H1 (cell line): ENCODE results near the gene KIAA1671. TPM values are rescaled to one million over a fixed set of nuclear protein-coding genes. Genes with fewer than 3 reads are reported as not detected.

Experiments
- CTCF ChIA-PET: fragments of 300-600 bp; sonication (Branson Sonifier 250); formaldehyde crosslinking; loops from one replicate; lab custom pipeline; 2021; ENCODE audit not compliant: partially characterized antibody; lab: Charles Lee
- POLR2A ChIA-PET: fragments of 300-600 bp; sonication (Branson Sonifier 250); formaldehyde crosslinking; loops from one replicate; lab custom pipeline; 2021; ENCODE audit warnings: inconsistent platforms; ENCODE audit not compliant: partially characterized antibody; lab: Charles Lee
- DNase-seq, 2 experiments: peaks; one replicate each; pipeline versions ENCODE4 v3.0.0 to v3.0.0-alpha.2; 2010 to 2022; ENCODE audit warnings: low spot score in 2 of 2, low read depth in 1 of 2, mixed read lengths in 1 of 2
- FAIRE-seq: peaks from 2 replicates; lab custom pipeline; 2011; peaks lifted over from hg19 to GRCh38; lab: Jason Lieb, UNC
- H2AFZ ChIP-seq: 2 replicates; pipeline ENCODE4 v1.8.1; 2012; ENCODE audit warnings: low read length, inconsistent platforms
- H2AK5ac ChIP-seq: 2 replicates; pipeline ENCODE4 v1.6.1; 2013; ENCODE audit warnings: low read depth, low read length
- H2BK120ac ChIP-seq: replicated peaks from 2 replicates; pipeline ENCODE3; 2013; ENCODE audit warnings: low read depth, low read length, inconsistent platforms
- H2BK12ac ChIP-seq: 2 replicates; pipeline ENCODE4 v1.6.1; 2013; ENCODE audit warnings: low read depth, low read length
- H2BK15ac ChIP-seq: 2 replicates; pipeline ENCODE4 v1.6.1; 2013; ENCODE audit warnings: low read length
- H2BK20ac ChIP-seq: 2 replicates; pipeline ENCODE4 v1.6.1; 2013; ENCODE audit warnings: low read length
- H2BK5ac ChIP-seq: 2 replicates; pipeline ENCODE4 v1.6.1; 2013; ENCODE audit warnings: low read depth, low read length
- H3K14ac ChIP-seq: 2 replicates; pipeline ENCODE4 v1.6.1; 2013; ENCODE audit warnings: inconsistent platforms; ENCODE audit not compliant: insufficient read length
- H3K18ac ChIP-seq: 2 replicates; pipeline ENCODE4 v1.6.1; 2013; ENCODE audit warnings: low read length; ENCODE audit errors: extremely low read depth
- H3K23ac ChIP-seq: 2 replicates; pipeline ENCODE4 v1.6.1; 2013; ENCODE audit warnings: inconsistent platforms; ENCODE audit not compliant: insufficient read length
- H3K23me2 ChIP-seq: 2 replicates; pipeline ENCODE4 v1.6.1; 2013; ENCODE audit warnings: low read depth, low read length
- H3K27ac ChIP-seq: 2 replicates; pipeline ENCODE4 v1.6.1; 2011; ENCODE audit warnings: low read depth, low read length, inconsistent platforms
- H3K27me3 ChIP-seq, 4 experiments: replicated peaks in 1 of 4; 1 replicate in 1 of 4; 2 replicates in 3 of 4; pipeline versions ENCODE4 v1.6.1 to v1.8.1; 2011 to 2013; ENCODE audit warnings: low read length in 3 of 4, mild to moderate bottlenecking in 3 of 4, inconsistent platforms in 2 of 4, mixed read lengths in 2 of 4, moderate library complexity in 1 of 4; ENCODE audit not compliant: control insufficient read depth in 3 of 4, insufficient read depth in 3 of 4; ENCODE audit errors: extremely low read depth in 1 of 4
- H3K36me3 ChIP-seq, 4 experiments: 2 replicates each; pipeline versions ENCODE4 v1.6.1 to v1.8.1; 2011 to 2013; ENCODE audit warnings: mild to moderate bottlenecking in 4 of 4, low read length in 3 of 4, moderate library complexity in 2 of 4, control low read depth in 1 of 4, inconsistent platforms in 1 of 4; ENCODE audit not compliant: insufficient read depth in 4 of 4, control insufficient read depth in 2 of 4
- H3K4ac ChIP-seq: replicated peaks from 2 replicates; pipeline ENCODE3; 2013; ENCODE audit warnings: low read length, low read depth, mixed read lengths, inconsistent platforms; ENCODE audit not compliant: insufficient read length
- H3K4me1 ChIP-seq, 4 experiments: replicated peaks in 1 of 4; 1 replicate in 1 of 4; 2 replicates in 3 of 4; pipeline versions ENCODE4 v1.6.1 to v1.8.1; 2011 to 2013; ENCODE audit warnings: low read length in 3 of 4, inconsistent platforms in 2 of 4, mixed read lengths in 1 of 4; ENCODE audit not compliant: insufficient read depth in 4 of 4, control insufficient read depth in 3 of 4
- H3K4me2 ChIP-seq, 2 experiments: 2 replicates each; pipeline versions ENCODE4 v1.6.1 to v1.8.1; 2011 to 2013; ENCODE audit warnings: low read depth in 2 of 2, low read length in 2 of 2, control low read depth in 1 of 2, inconsistent platforms in 1 of 2, mild to moderate bottlenecking in 1 of 2; ENCODE audit not compliant: insufficient read depth in 1 of 2
- H3K4me3 ChIP-seq, 4 experiments: fragments of 200-600, 300-600 bp in 1 of 4; sonication (generic), shearing (Covaris generic), sonication (Bioruptor Twin) in 1 of 4; 2 replicates each; pipeline versions ENCODE4 v1.5.1 to v1.8.1; 2011 to 2016; ENCODE audit warnings: low read length in 4 of 4, low read depth in 3 of 4, control low read depth in 2 of 4, inconsistent platforms in 2 of 4, mild to moderate bottlenecking in 2 of 4, mixed read lengths in 1 of 4, moderate library complexity in 1 of 4; ENCODE audit not compliant: insufficient read depth in 2 of 4; ENCODE audit errors: extremely low read depth in 1 of 4
- H3K56ac ChIP-seq: replicated peaks from 2 replicates; pipeline ENCODE3; 2013; ENCODE audit warnings: low read depth, mild to moderate bottlenecking, mixed read lengths, low read length, inconsistent platforms; ENCODE audit not compliant: insufficient read length
- H3K79me1 ChIP-seq: 2 replicates; pipeline ENCODE4 v1.6.1; 2013; ENCODE audit warnings: low read depth, low read length, control low read depth
- H3K79me2 ChIP-seq, 2 experiments: 2 replicates each; pipeline versions ENCODE4 v1.6.1 to v1.8.1; 2012 to 2013; ENCODE audit warnings: low read length in 2 of 2, mild to moderate bottlenecking in 2 of 2, inconsistent platforms in 1 of 2; ENCODE audit not compliant: insufficient read depth in 2 of 2, control insufficient read depth in 1 of 2
- H3K9ac ChIP-seq, 4 experiments: replicated peaks in 1 of 4; 1 replicate in 1 of 4; 2 replicates in 3 of 4; pipeline versions ENCODE4 v1.6.1 to v1.8.1; 2011 to 2013; ENCODE audit warnings: low read depth in 3 of 4, low read length in 3 of 4, control low read depth in 2 of 4, mild to moderate bottlenecking in 2 of 4, moderate library complexity in 2 of 4, inconsistent platforms in 1 of 4; ENCODE audit errors: extremely low read depth in 1 of 4
- H3K9me3 ChIP-seq, 2 experiments: 2 replicates each; pipeline versions ENCODE4 v1.6.1 to v1.8.1; 2012 to 2013; ENCODE audit warnings: mild to moderate bottlenecking in 2 of 2, moderate library complexity in 2 of 2, control low read depth in 1 of 2, inconsistent platforms in 1 of 2, low read depth in 1 of 2, low read length in 1 of 2, mixed read lengths in 1 of 2; ENCODE audit not compliant: insufficient read depth in 2 of 2
- H4K20me1 ChIP-seq, 2 experiments: replicated peaks in 1 of 2; 2 replicates each; pipeline versions ENCODE3 to v1.8.1; 2011 to 2013; ENCODE audit warnings: inconsistent platforms in 2 of 2, low read length in 2 of 2, mild to moderate bottlenecking in 1 of 2; ENCODE audit not compliant: insufficient read depth in 2 of 2, control insufficient read depth in 1 of 2
- H4K5ac ChIP-seq: 2 replicates; pipeline ENCODE4 v1.6.1; 2013; ENCODE audit warnings: low read length, low read depth, mixed read lengths, inconsistent platforms; ENCODE audit not compliant: insufficient read length
- H4K8ac ChIP-seq: 2 replicates; pipeline ENCODE4 v1.8.0; 2013; ENCODE audit warnings: mild to moderate bottlenecking, moderate library complexity, low read length, inconsistent platforms; ENCODE audit not compliant: insufficient read depth; ENCODE audit errors: extremely low read depth
- H4K91ac ChIP-seq: replicated peaks from 2 replicates; pipeline ENCODE3; 2013; ENCODE audit warnings: low read length, mixed read lengths, inconsistent platforms; ENCODE audit not compliant: insufficient read length
- POU5F1 ChIP-seq: IDR thresholded peaks from 2 replicates; pipeline ENCODE4 v1.6.1; 2011; ENCODE audit warnings: low read depth, mild to moderate bottlenecking, low read length, moderate library complexity
- SRF ChIP-seq: IDR thresholded peaks from 2 replicates; pipeline ENCODE4 v1.6.1; 2011; ENCODE audit warnings: mild to moderate bottlenecking, low read depth, low read length, moderate library complexity
- TBP ChIP-seq: IDR thresholded peaks from 2 replicates; pipeline ENCODE4 v1.6.1; 2011; ENCODE audit warnings: low read depth, low read length, improper control_type of control experiment
- ZNF274 ChIP-seq: IDR thresholded peaks from 2 replicates; pipeline ENCODE4 v1.7.0; 2012; ENCODE audit warnings: low read length, borderline replicate concordance; ENCODE audit errors: extremely low read depth
- WGBS, 2 experiments: shearing (Covaris generic) in 1 of 2; methylation state at CpG; one replicate each; pipeline versions ENCODE4 v1.1.6 to v1.1.7; 2013 to 2015; ENCODE audit warnings: low lambda C conversion rate in 2 of 2, mixed read lengths in 2 of 2, inconsistent platforms in 1 of 2, low coverage in 1 of 2, missing lambda C conversion rate in 1 of 2; ENCODE audit not compliant: insufficient replicate concordance in 2 of 2, insufficient coverage in 1 of 2, insufficient read length in 1 of 2; ENCODE audit errors: extremely low coverage in 1 of 2, missing lambda C conversion rate in 1 of 2; 5-methylcytosine and 5-hydroxymethylcytosine counted together
- polyA plus RNA-seq, 7 experiments: library from polyadenylated mRNA; depleted of rRNA in 3 of 7; stranded (reverse) in 5 of 7; unstranded in 2 of 7; fragments of >200 nt in 5 of 7; fragments of 200-250 nt in 2 of 7; gene quantifications; 1 replicate in 5 of 7; 2 replicates in 1 of 7; 4 replicates in 1 of 7; pipeline versions ENCODE4 v1.2.1 to v1.2.3, GENCODE V29; 2011 to 2013; ENCODE audit warnings: missing spikeins in 2 of 7, mixed read lengths in 2 of 7
- total RNA-seq: library from RNA; stranded (reverse); fragmentation: NEBNext Ultra II Directional; extraction: Animal tissue kit (Norgen Biotek cat#: 25700); gene quantifications from 2 replicates; pipeline ENCODE4 v1.2.1, GENCODE V29; 2021

KIAA1671 gene
- total and polyA plus RNA-seq, 2 of the 8 experiments (the other 6 are each of a cell fraction or from before 2014, with no cell fraction given): 6.4 to 23.9 TPM

GRCh38 chr22:25183949-25184619 lies 231.6 kb downstream of the KIAA1671 start:
- CTCF ChIA-PET: interaction anchor here (0.6 to 3.1 kb wide), 9 partner anchors 13 to 245 kb away, joined by 3 to 13 read pairs (median 3); no protein-coding TSS in a partner anchor
- H2BK5ac ChIP-seq: no peak overlapping the region
- H2BK20ac ChIP-seq: no peak overlapping the region
- no peak overlapping the region for H3K4me2 ChIP-seq
- H2AK5ac ChIP-seq: no peak overlapping the region
- no peak overlapping the region for H4K91ac ChIP-seq
- no peak overlapping the region for H3K56ac ChIP-seq
- no peak overlapping the region for H4K8ac ChIP-seq
- FAIRE-seq: no peak
- H3K14ac ChIP-seq: no peak overlapping the region
- H3K79me2 ChIP-seq: no peaks in the 10 kb centered on the region
- no peak overlapping the region for H2BK15ac ChIP-seq
- no peaks in the 10 kb centered on the region for H3K4me1 ChIP-seq
- DNase-seq: no peak
- POLR2A ChIA-PET: no interaction called here
- no peaks in the 10 kb centered on the region; a peak in 2 of 8 replicates for H3K36me3 ChIP-seq
- no peak overlapping the region for H3K4ac ChIP-seq
- H2AFZ ChIP-seq: no peak overlapping the region
- H3K79me1 ChIP-seq: no peaks in the 10 kb centered on the region
- H3K4me3 ChIP-seq: no peak overlapping the region
- H3K23ac ChIP-seq: no peak overlapping the region
- TF ChIP-seq ZNF274 (no peak), TBP (no peak), POU5F1 (no peak), SRF (no peak)
- H3K27me3 ChIP-seq: no peaks in the 10 kb centered on the region
- H4K5ac ChIP-seq: no peak overlapping the region
- WGBS, 2 experiments: 86% methylated on average over 12 of the region's 12 CpGs; no CpG with 5 or more reads in 1 of the 2 experiments
- H3K9ac ChIP-seq: no peak overlapping the region
- no peak overlapping the region for H2BK12ac ChIP-seq
- H3K27ac ChIP-seq: no peak overlapping the region
- H2BK120ac ChIP-seq: no peak overlapping the region
- H4K20me1 ChIP-seq: peaks cover 0 to 2% of the 10 kb centered on the region in 2 experiments
- H3K18ac ChIP-seq: no peak overlapping the region
- H3K9me3 ChIP-seq: no peaks in the 10 kb centered on the region; a peak in 1 of 4 replicates
- no peaks in the 10 kb centered on the region for H3K23me2 ChIP-seq
